GM23338 (cell line): ENCODE results near the gene CDH4. TPM values are rescaled to one million over a fixed set of nuclear protein-coding genes. Genes with fewer than 3 reads are reported as not detected.

ENCODE experiments used
- ATAC-seq: fragments of 200-7000 bp; cut with Tn5 transposase; 3 replicates; pipeline ENCODE4 v1.9.1; 2020
- DNase-seq: peaks from one replicate; pipeline ENCODE4 v3.0.0-alpha.2; 2015; ENCODE audit warnings: low spot score
- H2AFZ ChIP-seq: fragments of 200-600 bp; sonication (generic); 2 replicates; pipeline ENCODE4 v1.8.0; 2016; ENCODE audit warnings: antibody characterized with exemption, mild to moderate bottlenecking, moderate library complexity
- H3F3A ChIP-seq: fragments of 200-600 bp; sonication (generic); replicated peaks from 2 replicates; pipeline ENCODE4 v1.8.0; 2017; ENCODE audit warnings: antibody characterized with exemption, mixed run types, low read depth
- H3K27ac ChIP-seq: fragments of 200-600 bp; sonication (generic); 2 replicates; pipeline ENCODE4 v1.6.1; 2016; ENCODE audit warnings: low read depth
- H3K27me3 ChIP-seq: fragments of 200-600 bp; sonication (generic); 2 replicates; pipeline ENCODE4 v1.8.0; 2016; ENCODE audit warnings: mild to moderate bottlenecking, mixed run types, moderate library complexity; ENCODE audit not compliant: insufficient read depth
- H3K36me3 ChIP-seq: fragments of 200-600 bp; sonication (generic); 2 replicates; pipeline ENCODE4 v1.8.0; 2016; ENCODE audit warnings: mild to moderate bottlenecking; ENCODE audit not compliant: insufficient read depth
- H3K4me1 ChIP-seq: fragments of 200-600 bp; sonication (generic); 2 replicates; pipeline ENCODE4 v1.8.0; 2016; ENCODE audit warnings: mild to moderate bottlenecking, moderate library complexity; ENCODE audit not compliant: insufficient read depth
- H3K4me2 ChIP-seq: fragments of 200-600 bp; sonication (generic); 2 replicates; pipeline ENCODE4 v1.7.1; 2017; ENCODE audit warnings: mixed run types
- H3K4me3 ChIP-seq: fragments of 200-600 bp; sonication (generic); 2 replicates; pipeline ENCODE4 v1.6.1; 2016; ENCODE audit warnings: mixed run types
- H3K79me2 ChIP-seq: fragments of 200-600 bp; sonication (generic); replicated peaks from 2 replicates; pipeline ENCODE4 v1.8.0; 2017; ENCODE audit warnings: mild to moderate bottlenecking; ENCODE audit not compliant: insufficient read depth
- H3K9me2 ChIP-seq: fragments of 200-600 bp; sonication (generic); 2 replicates; pipeline ENCODE4 v1.8.0; 2017; ENCODE audit not compliant: insufficient read depth
- H4K20me1 ChIP-seq: fragments of 200-600 bp; sonication (generic); replicated peaks from 2 replicates; pipeline ENCODE4 v1.8.0; 2017; ENCODE audit warnings: mild to moderate bottlenecking; ENCODE audit not compliant: insufficient read depth
- H3K27ac Mint-ChIP-seq: 2 replicates; pipeline ENCODE4 v1.8.0; 2020; ENCODE audit warnings: inconsistent platforms, mild to moderate bottlenecking, moderate library complexity, mixed read lengths
- H3K27me3 Mint-ChIP-seq: 3 replicates; pipeline ENCODE4 v1.8.0; 2022; ENCODE audit warnings: low read depth, mild to moderate bottlenecking, moderate library complexity, mixed read lengths, inconsistent platforms; ENCODE audit not compliant: insufficient read depth, poor library complexity
- H3K36me3 Mint-ChIP-seq: 3 replicates; pipeline ENCODE4 v1.8.0; 2021; ENCODE audit warnings: low read depth, mild to moderate bottlenecking, inconsistent platforms, moderate library complexity, mixed read lengths
- H3K4me1 Mint-ChIP-seq: 3 replicates; pipeline ENCODE4 v1.8.0; 2020; ENCODE audit warnings: mild to moderate bottlenecking, inconsistent platforms, mixed read lengths
- H3K4me3 Mint-ChIP-seq: 3 replicates; pipeline ENCODE4 v1.8.0; 2021; ENCODE audit warnings: moderate library complexity, mild to moderate bottlenecking, inconsistent platforms, mixed read lengths
- H3K9me3 Mint-ChIP-seq: 3 replicates; pipeline ENCODE4 v1.8.0; 2020; ENCODE audit warnings: moderate library complexity, mild to moderate bottlenecking, inconsistent platforms, mixed read lengths
- CREB1 ChIP-seq: fragments of 250-450 bp; sonication (Bioruptor Pico); IDR thresholded peaks from 2 replicates; pipeline ENCODE4 v1.5.0; 2020; ENCODE audit warnings: low read depth, mild to moderate bottlenecking, moderate library complexity
- EZH2 ChIP-seq: fragments of 200-600 bp; sonication (generic); IDR thresholded peaks from one replicate; pipeline ENCODE4 v1.8.0; 2017; ENCODE audit warnings: antibody characterized with exemption, mild to moderate bottlenecking, low read depth; ENCODE audit not compliant: unreplicated experiment
- EZH2phosphoT487 ChIP-seq: fragments of 200-600 bp; sonication (generic); IDR thresholded peaks from one replicate; pipeline ENCODE4 v1.8.1; 2018; ENCODE audit warnings: antibody characterized with exemption; ENCODE audit not compliant: unreplicated experiment
- JUNB ChIP-seq: IDR thresholded peaks from one replicate; pipeline ENCODE4 v1.6.1; 2016; ENCODE audit warnings: antibody characterized with exemption; ENCODE audit not compliant: unreplicated experiment
- NANOG ChIP-seq: IDR thresholded peaks from 2 replicates; pipeline ENCODE4 v1.6.1; 2016; ENCODE audit warnings: antibody characterized with exemption, borderline replicate concordance
- POLR2AphosphoS5 ChIP-seq: IDR thresholded peaks from 2 replicates; pipeline ENCODE4 v1.6.1; 2016; ENCODE audit warnings: antibody characterized with exemption, low read depth
- STAT1 ChIP-seq: IDR thresholded peaks from one replicate; pipeline ENCODE4 v1.6.1; 2016; ENCODE audit warnings: antibody characterized with exemption; ENCODE audit not compliant: unreplicated experiment
- ZNF114 ChIP-seq: fragments of 250-450 bp; sonication (Bioruptor Pico); IDR thresholded peaks from 2 replicates; pipeline ENCODE4 v1.5.0; 2020; ENCODE audit warnings: mild to moderate bottlenecking, moderate library complexity
- ZNF331 ChIP-seq: fragments of 250-450 bp; sonication (Bioruptor Pico); IDR thresholded peaks from 2 replicates; pipeline ENCODE4 v1.5.0; 2020; ENCODE audit warnings: low read depth, mild to moderate bottlenecking, moderate library complexity
- polyA plus RNA-seq: library from polyadenylated mRNA; unstranded; fragments of >200 nt; fragmentation: Nextera tagmentation; extraction: Ambion mirVana; gene quantifications from 2 replicates; pipeline ENCODE4 v1.2.1, GENCODE V29; 2016
- total RNA-seq: library from RNA; depleted of rRNA; stranded (reverse); fragments of >200 nt; shearing (Covaris generic); gene quantifications from 2 replicates; pipeline ENCODE4 v1.2.3, GENCODE V29; 2014
- TF ChIP-seq, protein P1 (sequence below), 2 experiments: fragments of 200-600 bp in 1 of 2; sonication (generic) in 1 of 2; conservative IDR thresholded peaks; 2 replicates each; pipeline versions ENCODE4 v1.5.1 to v1.6.1; 2016 to 2017; ENCODE audit warnings: antibody characterized with exemption in 2 of 2, low read depth in 2 of 2, mild to moderate bottlenecking in 2 of 2, moderate library complexity in 1 of 2
- TF ChIP-seq, protein P2 (sequence below): fragments of 250-450 bp; sonication (Bioruptor Pico); IDR thresholded peaks from 2 replicates; pipeline ENCODE4 v1.5.0; 2020; ENCODE audit warnings: mild to moderate bottlenecking, moderate library complexity
- TF ChIP-seq, protein P3 (sequence below): IDR thresholded peaks from 2 replicates; pipeline ENCODE4 v1.6.1; 2016; ENCODE audit warnings: antibody characterized with exemption
- TF ChIP-seq, protein P4 (sequence below): IDR thresholded peaks from one replicate; pipeline ENCODE4 v1.6.1; 2018; ENCODE audit warnings: antibody characterized with exemption; ENCODE audit not compliant: unreplicated experiment

The CDH4 gene
- total and polyA plus RNA-seq, 2 experiments from 2014 or later, result 1.2 to 4.2 TPM

DNA sequence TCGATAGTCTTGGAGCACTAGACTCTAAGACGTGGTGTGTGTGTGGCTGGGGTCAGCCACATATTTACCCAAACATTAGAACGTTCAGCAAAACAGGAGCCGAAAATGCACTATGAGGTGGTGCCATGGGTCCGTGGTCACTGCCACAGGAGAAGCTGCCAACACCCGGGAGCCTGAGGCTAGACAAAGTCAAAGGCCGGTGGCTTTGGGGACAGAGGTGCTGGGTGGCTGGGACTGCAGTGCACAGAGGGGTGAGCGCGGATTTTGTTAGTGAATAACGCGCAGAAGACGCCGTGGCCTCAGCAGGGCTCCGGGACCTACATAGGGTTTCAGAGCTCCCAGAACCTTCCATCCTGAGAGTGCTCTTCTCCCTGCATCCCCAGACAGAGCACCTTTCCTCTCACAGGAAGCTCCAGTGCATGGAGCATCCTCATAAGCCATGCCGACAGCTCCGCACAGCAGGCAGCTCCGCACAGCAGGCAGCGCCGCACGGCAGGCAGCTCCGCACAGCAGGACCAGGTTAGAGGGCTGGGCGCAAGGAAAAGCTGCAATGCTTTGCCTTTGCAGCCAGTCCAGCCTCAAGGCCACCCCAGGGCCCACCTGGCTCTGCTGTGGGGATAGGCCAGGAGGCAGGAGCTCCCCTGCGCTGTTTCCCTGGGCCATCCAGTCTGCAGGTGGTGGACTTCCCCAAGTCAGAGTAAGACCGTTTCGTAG lies 509.5 kb downstream of the CDH4 start:
- Histone ChIP-seq H3K4me1 (no peaks in the 10 kb centered on the region), H3K79me2 (no peaks in the 10 kb centered on the region), H3F3A (no peaks in the 10 kb centered on the region), H3K9me2 (no peaks in the 10 kb centered on the region), H3K36me3 (no peaks in the 10 kb centered on the region), H2AFZ (no peak overlapping the region), H3K4me2 (no peak overlapping the region), H3K4me3 (no peak overlapping the region), H4K20me1 (no peaks in the 10 kb centered on the region), H3K27ac (no peak overlapping the region), H3K27me3 (no peaks in the 10 kb centered on the region)
- no peaks in the 10 kb centered on the region for H3K36me3 Mint-ChIP-seq
- H3K4me3 Mint-ChIP-seq, result no peak overlapping the region
- ATAC-seq, result no peak
- no peak for DNase-seq
- no peaks in the 10 kb centered on the region for H3K9me3 Mint-ChIP-seq
- TF ChIP-seq CREB1 (CRISPR knock-in tag) (no peak), ZNF331 (CRISPR knock-in tag) (no peak), JUNB (no peak), NANOG (no peak), POLR2AphosphoS5 (no peak), EZH2phosphoT487 (no peak), STAT1 (no peak), ZNF114 (CRISPR knock-in tag) (no peak), EZH2 (no peak)
- TF ChIP-seq, protein P1, sequence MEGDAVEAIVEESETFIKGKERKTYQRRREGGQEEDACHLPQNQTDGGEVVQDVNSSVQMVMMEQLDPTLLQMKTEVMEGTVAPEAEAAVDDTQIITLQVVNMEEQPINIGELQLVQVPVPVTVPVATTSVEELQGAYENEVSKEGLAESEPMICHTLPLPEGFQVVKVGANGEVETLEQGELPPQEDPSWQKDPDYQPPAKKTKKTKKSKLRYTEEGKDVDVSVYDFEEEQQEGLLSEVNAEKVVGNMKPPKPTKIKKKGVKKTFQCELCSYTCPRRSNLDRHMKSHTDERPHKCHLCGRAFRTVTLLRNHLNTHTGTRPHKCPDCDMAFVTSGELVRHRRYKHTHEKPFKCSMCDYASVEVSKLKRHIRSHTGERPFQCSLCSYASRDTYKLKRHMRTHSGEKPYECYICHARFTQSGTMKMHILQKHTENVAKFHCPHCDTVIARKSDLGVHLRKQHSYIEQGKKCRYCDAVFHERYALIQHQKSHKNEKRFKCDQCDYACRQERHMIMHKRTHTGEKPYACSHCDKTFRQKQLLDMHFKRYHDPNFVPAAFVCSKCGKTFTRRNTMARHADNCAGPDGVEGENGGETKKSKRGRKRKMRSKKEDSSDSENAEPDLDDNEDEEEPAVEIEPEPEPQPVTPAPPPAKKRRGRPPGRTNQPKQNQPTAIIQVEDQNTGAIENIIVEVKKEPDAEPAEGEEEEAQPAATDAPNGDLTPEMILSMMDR (conservative IDR thresholded peaks at IDR 0.05; ENCODE audit: low read depth in 2 of 2), result no peak
- TF ChIP-seq, protein P2, sequence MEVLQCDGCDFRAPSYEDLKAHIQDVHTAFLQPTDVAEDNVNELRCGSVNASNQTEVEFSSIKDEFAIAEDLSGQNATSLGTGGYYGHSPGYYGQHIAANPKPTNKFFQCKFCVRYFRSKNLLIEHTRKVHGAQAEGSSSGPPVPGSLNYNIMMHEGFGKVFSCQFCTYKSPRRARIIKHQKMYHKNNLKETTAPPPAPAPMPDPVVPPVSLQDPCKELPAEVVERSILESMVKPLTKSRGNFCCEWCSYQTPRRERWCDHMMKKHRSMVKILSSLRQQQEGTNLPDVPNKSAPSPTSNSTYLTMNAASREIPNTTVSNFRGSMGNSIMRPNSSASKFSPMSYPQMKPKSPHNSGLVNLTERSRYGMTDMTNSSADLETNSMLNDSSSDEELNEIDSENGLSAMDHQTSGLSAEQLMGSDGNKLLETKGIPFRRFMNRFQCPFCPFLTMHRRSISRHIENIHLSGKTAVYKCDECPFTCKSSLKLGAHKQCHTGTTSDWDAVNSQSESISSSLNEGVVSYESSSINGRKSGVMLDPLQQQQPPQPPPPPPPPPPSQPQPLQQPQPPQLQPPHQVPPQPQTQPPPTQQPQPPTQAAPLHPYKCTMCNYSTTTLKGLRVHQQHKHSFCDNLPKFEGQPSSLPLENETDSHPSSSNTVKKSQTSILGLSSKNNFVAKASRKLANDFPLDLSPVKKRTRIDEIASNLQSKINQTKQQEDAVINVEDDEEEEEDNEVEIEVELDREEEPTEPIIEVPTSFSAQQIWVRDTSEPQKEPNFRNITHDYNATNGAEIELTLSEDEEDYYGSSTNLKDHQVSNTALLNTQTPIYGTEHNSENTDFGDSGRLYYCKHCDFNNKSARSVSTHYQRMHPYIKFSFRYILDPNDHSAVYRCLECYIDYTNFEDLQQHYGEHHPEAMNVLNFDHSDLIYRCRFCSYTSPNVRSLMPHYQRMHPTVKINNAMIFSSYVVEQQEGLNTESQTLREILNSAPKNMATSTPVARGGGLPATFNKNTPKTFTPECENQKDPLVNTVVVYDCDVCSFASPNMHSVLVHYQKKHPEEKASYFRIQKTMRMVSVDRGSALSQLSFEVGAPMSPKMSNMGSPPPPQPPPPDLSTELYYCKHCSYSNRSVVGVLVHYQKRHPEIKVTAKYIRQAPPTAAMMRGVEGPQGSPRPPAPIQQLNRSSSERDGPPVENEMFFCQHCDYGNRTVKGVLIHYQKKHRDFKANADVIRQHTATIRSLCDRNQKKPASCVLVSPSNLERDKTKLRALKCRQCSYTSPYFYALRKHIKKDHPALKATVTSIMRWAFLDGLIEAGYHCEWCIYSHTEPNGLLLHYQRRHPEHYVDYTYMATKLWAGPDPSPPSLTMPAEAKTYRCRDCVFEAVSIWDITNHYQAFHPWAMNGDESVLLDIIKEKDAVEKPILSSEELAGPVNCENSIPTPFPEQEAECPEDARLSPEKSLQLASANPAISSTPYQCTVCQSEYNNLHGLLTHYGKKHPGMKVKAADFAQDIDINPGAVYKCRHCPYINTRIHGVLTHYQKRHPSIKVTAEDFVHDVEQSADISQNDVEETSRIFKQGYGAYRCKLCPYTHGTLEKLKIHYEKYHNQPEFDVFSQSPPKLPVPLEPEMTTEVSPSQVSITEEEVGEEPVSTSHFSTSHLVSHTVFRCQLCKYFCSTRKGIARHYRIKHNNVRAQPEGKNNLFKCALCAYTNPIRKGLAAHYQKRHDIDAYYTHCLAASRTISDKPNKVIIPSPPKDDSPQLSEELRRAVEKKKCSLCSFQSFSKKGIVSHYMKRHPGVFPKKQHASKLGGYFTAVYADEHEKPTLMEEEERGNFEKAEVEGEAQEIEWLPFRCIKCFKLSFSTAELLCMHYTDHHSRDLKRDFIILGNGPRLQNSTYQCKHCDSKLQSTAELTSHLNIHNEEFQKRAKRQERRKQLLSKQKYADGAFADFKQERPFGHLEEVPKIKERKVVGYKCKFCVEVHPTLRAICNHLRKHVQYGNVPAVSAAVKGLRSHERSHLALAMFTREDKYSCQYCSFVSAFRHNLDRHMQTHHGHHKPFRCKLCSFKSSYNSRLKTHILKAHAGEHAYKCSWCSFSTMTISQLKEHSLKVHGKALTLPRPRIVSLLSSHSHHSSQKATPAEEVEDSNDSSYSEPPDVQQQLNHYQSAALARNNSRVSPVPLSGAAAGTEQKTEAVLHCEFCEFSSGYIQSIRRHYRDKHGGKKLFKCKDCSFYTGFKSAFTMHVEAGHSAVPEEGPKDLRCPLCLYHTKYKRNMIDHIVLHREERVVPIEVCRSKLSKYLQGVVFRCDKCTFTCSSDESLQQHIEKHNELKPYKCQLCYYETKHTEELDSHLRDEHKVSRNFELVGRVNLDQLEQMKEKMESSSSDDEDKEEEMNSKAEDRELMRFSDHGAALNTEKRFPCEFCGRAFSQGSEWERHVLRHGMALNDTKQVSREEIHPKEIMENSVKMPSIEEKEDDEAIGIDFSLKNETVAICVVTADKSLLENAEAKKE (CRISPR knock-in tag), result no peak
- TF ChIP-seq, protein P3, sequence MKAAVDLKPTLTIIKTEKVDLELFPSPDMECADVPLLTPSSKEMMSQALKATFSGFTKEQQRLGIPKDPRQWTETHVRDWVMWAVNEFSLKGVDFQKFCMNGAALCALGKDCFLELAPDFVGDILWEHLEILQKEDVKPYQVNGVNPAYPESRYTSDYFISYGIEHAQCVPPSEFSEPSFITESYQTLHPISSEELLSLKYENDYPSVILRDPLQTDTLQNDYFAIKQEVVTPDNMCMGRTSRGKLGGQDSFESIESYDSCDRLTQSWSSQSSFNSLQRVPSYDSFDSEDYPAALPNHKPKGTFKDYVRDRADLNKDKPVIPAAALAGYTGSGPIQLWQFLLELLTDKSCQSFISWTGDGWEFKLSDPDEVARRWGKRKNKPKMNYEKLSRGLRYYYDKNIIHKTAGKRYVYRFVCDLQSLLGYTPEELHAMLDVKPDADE, result no peak
- TF ChIP-seq, protein P4, sequence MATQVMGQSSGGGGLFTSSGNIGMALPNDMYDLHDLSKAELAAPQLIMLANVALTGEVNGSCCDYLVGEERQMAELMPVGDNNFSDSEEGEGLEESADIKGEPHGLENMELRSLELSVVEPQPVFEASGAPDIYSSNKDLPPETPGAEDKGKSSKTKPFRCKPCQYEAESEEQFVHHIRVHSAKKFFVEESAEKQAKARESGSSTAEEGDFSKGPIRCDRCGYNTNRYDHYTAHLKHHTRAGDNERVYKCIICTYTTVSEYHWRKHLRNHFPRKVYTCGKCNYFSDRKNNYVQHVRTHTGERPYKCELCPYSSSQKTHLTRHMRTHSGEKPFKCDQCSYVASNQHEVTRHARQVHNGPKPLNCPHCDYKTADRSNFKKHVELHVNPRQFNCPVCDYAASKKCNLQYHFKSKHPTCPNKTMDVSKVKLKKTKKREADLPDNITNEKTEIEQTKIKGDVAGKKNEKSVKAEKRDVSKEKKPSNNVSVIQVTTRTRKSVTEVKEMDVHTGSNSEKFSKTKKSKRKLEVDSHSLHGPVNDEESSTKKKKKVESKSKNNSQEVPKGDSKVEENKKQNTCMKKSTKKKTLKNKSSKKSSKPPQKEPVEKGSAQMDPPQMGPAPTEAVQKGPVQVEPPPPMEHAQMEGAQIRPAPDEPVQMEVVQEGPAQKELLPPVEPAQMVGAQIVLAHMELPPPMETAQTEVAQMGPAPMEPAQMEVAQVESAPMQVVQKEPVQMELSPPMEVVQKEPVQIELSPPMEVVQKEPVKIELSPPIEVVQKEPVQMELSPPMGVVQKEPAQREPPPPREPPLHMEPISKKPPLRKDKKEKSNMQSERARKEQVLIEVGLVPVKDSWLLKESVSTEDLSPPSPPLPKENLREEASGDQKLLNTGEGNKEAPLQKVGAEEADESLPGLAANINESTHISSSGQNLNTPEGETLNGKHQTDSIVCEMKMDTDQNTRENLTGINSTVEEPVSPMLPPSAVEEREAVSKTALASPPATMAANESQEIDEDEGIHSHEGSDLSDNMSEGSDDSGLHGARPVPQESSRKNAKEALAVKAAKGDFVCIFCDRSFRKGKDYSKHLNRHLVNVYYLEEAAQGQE, result no peak
- no peak overlapping the region for H3K27ac Mint-ChIP-seq
- peaks cover 6% of the 10 kb centered on the region for H3K4me1 Mint-ChIP-seq
- peaks cover 9% of the 10 kb centered on the region for H3K27me3 Mint-ChIP-seq
